Skin epidermis (tissue), 12 donors: ENCODE results near the gene NCAPH2.

Experiments
- H3K27ac ChIP-seq, 21 experiments: fragments of 200-600 bp; sonication (generic) in 11 of 21; one replicate each; pipeline ENCODE4 v1.5.0; 2020; ENCODE audit warnings: mild to moderate bottlenecking in 3 of 21, inconsistent platforms in 2 of 21, moderate library complexity in 2 of 21
- H3K4me3 ChIP-seq, 7 experiments: fragments of 200-600 bp; sonication (generic) in 2 of 7; one replicate each; pipeline ENCODE4 v1.5.0; 2020; ENCODE audit warnings: inconsistent platforms in 2 of 7, mild to moderate bottlenecking in 2 of 7, moderate library complexity in 1 of 7

NCAPH2 gene

GRCh38 chr22:50473088-50473487, 34.9 kb upstream of the NCAPH2 start:
- Histone ChIP-seq H3K4me3 (peak overlapping the region in 4 of 7 experiments; percentile 74 to 94 (median 93)), H3K27ac (peak overlapping the region in 6 of 21 experiments; percentile 85 to 97 (median 94))

GRCh38 chr22:50473855-50474671, 34.0 kb upstream of the NCAPH2 start:
- peak overlapping the region; percentile 49 to 94 (median 93) for H3K4me3 ChIP-seq
- H3K27ac ChIP-seq, result peak overlapping the region; percentile 43 to 97 (median 88)

GRCh38 chr22:50474710-50475651, 33.0 kb upstream of the NCAPH2 start, which contains the start of gene SBF1:
TSS of gene SBF1 (minus strand) at chr22:50475035. CDS start at chr22:50474840, 195 bp downstream.
- H3K4me3 ChIP-seq, result peak within 1 kb of the TSS; percentile 49 to 94 (median 93)
- H3K27ac ChIP-seq, result peak within 1 kb of the TSS; percentile 62 to 97 (median 88)

GRCh38 chr22:50475652-50476002, 32.4 kb upstream of the NCAPH2 start:
- H3K27ac ChIP-seq, result peak overlapping the region in 9 of 21 experiments; percentile 74 to 97 (median 85)
- peak overlapping the region; percentile 49 to 94 (median 93) for H3K4me3 ChIP-seq

- no peak overlapping the region for H3K27ac ChIP-seq
These were observed 31.2 kb upstream of the NCAPH2 start for GRCh38 chr22:50476868-50477267.

GRCh38 chr22:50477923-50478322, 30.1 kb upstream of the NCAPH2 start:
- H3K27ac ChIP-seq, result no peak overlapping the region

More at GRCh38 chr22:50476868-50477267, 31.2 kb upstream of the NCAPH2 start:
- no peak overlapping the region for H3K4me3 ChIP-seq

DNA sequence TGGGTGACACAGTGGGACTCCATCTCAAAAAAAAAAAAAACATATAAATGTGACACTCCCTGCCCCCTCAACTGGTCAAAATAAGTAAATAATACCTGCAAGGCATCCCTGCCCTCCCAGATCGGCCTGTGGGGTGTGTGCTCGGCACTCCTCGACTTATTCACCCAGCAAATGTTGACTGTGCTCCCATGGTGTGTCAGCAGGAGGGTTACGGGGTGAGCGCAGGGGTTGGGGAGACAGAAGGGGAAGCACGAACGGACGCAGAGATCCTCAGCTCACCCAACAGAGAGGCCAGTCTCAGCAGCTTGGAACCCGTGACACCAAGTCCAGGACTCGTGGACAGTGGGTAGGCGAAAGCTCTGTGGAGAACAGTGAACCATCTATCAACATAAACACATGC, 28.3 kb upstream of the NCAPH2 start:
- Histone ChIP-seq H3K4me3 (no peak overlapping the region), H3K27ac (no peak overlapping the region)

More at GRCh38 chr22:50477923-50478322, 30.1 kb upstream of the NCAPH2 start:
- no peak overlapping the region for H3K4me3 ChIP-seq

- Histone ChIP-seq H3K27ac (peak overlapping the region in 3 of 21 experiments; percentile 7 to 46 (median 36)), H3K4me3 (peak overlapping the region; percentile 9 to 48 (median 43))
These were observed 27.0 kb upstream of the NCAPH2 start for GRCh38 chr22:50481045-50481439.

DNA sequence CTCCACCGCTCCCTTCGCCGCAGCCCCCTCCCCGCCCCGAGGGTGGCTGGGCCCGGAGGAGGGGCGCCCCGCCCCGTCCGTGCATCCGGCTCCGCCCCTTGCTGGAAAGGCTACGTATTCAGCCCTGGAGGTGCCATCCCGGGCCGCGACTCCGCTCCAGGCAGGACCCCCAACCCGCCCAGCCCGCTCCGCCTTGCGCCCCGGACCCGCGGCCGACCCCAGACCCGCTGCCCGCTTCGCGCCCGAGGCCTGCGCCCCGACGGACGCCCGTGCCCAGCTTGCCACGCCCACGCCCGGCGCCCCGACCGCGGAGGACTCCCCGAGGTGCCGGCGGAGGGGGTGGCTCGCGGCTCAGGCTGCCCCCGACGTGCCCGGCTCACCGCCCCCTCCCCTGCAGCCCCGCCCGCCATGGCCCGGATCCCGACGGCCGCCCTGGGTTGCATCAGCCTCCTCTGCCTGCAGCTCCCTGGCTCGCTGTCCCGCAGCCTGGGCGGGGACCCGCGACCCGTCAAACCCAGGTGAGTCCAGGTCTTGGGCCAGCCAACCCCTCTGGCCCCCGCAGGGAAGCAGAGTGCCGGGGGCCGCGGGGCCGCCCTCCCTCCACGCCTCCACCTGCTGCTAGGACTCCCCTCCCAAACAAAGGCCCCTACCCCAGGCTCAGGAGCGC, 26.5 kb upstream of the NCAPH2 start, which contains the start of gene ADM2:
ADM2 (plus strand) TSS at position 104 of the 667 bp plus-strand sequence; CDS start at position 409, 305 bp downstream.
- peak within 1 kb of the TSS; percentile 9 to 48 (median 43) for H3K4me3 ChIP-seq
- H3K27ac ChIP-seq, result peak within 1 kb of the TSS in 4 of 21 experiments; percentile 7 to 46 (median 22)

DNA sequence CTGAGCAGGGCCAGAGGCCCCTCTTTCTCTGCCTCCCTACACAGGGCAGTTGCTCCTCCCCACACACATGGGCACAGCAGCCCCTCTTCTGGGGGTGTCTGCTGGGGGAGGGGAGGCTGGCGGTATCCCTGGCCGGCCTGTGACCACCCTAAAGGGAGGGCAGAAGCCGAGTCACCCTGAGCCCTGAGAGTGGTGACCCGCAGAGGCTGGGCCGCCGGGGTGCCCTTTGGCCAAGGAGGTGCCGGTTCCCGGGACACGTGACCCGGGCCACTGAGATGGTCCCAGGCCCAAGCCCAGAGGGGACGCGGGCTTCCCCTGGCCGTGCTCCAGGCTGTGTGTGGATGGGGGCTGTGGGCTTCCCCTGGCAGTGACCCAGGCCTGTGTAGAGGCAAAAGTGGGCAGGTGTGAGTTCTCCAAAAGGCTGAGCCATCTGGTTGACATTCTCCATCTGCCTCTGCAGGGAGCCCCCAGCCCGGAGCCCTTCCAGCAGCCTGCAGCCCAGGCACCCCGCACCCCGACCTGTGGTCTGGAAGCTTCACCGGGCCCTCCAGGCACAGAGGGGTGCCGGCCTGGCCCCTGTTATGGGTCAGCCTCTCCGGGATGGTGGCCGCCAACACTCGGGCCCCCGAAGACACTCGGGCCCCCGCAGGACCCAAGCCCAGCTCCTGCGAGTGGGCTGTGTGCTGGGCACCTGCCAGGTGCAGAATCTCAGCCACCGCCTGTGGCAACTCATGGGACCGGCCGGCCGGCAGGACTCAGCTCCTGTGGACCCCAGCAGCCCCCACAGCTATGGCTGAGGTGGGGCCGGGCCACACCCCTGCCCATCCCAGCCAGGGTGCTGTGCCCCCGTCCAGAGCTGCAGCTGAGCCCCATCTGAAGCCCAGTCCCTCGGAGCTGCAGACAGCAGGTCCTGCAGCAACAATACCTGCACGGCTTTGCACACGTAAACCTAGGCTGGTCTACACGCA, 25.6 kb upstream of the NCAPH2 start:
- peak overlapping the region; percentile 9 to 48 (median 43) for H3K4me3 ChIP-seq

DNA sequence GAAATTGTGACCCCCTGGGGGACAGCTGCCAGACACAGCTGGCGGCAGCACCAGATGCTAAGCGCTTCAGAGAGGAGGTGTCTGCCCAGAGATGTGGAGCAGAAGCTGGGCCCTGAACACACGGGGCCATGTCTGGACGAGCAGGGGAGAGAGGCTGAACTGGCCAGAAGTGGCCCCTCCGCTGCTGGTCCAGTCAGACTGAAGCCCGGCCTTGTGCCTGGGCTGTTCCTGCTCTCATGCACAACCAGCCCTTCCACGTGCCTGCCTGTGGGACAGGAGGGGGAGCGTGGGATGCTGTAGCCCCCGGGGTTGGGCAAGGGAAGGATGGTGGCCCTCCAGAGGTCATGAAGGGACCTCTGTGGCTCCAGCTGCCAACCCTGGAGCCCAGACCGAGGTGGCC, 24.9 kb upstream of the NCAPH2 start:
- H3K27ac ChIP-seq, result no peak overlapping the region
- H3K4me3 ChIP-seq, result no peak overlapping the region

More for the DNA sequence above, 25.6 kb upstream of the NCAPH2 start:
- peak overlapping the region in 2 of 21 experiments; percentile 9 to 46 for H3K27ac ChIP-seq

DNA sequence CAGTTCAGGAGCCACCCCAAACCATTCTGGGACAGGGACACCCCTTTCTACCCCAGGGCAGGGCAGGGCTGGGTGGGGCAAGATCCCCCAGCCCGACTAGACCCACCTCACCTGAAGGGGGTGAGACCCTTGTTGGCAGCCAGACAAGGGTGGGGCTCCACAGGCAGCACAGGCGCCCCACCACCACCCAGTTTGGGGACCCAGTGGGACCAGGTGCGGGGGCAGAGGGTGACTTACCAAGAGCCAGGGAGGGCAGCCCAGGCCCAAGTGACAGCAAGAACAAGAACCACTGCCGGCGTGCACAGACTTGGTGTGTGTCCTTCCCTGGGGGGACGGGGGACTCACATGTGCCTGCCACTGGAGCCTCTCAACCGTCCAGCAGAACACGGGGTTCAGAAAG, 24.5 kb upstream of the NCAPH2 start:
- Histone ChIP-seq H3K27ac (no peak overlapping the region), H3K4me3 (no peak overlapping the region)

DNA sequence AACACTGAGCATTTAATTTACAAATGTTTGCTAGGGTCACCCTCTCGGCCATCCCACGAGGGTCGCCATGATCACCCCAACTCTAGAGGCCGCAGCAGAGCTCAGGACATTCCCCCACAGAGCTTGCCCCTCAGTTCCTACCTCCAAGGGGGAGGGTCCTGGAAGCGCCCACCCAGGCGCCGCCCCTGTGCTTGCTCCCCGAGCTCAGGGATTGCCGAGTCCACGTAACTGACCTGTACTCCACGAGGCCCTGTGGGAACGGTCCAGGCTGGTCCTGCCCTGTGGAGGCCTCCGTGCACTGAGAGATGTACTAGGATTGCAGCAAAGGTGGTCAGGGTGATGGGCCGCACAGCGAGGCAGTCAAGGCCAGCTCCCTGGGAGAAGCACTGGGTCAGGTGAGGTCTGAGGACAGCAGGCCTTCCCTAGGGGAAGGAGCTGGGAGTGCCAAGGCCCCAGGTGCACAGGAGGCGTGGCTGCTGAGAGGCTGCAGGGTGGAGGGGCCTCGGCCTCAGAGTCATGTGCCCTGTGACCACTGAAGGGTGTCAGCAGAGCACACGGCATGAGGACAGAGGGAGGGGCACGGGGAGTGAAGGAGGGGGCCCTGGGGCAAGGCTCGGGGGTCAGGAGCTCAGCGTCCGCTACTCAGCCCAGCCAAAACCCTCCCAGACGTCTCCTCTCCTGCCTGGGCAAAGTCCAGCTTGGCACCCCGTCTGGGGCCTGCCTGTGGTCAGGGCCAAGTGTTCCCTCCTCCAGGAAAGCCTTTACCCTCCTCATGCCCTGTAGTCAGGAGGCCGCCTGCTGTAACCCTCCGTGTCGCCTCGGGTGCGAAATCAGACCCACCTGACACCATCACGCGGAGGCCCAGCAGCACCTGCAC, 23.8 kb upstream of the NCAPH2 start:
- H3K27ac ChIP-seq, result no peak overlapping the region
- H3K4me3 ChIP-seq, result no peak overlapping the region

- H3K27ac ChIP-seq, result no peak overlapping the region
- H3K4me3 ChIP-seq, result no peak overlapping the region
These were observed 22.5 kb upstream of the NCAPH2 start for GRCh38 chr22:50485221-50486131.

GRCh38 chr22:50486561-50487289, 21.3 kb upstream of the NCAPH2 start, which contains the start of gene MIOX:
TSS of gene MIOX (plus strand) at chr22:50486859. CDS start at chr22:50486898, 39 bp downstream.
- H3K4me3 ChIP-seq, result no peak within 1 kb of the TSS
- H3K27ac ChIP-seq, result no peak within 1 kb of the TSS
